ENCODE measurements around the gene PLOD1. TPM values are rescaled to one million over a fixed set of nuclear protein-coding genes. Genes with fewer than 3 reads are reported as not detected.
"Not testable (repeated sequence)": the region's sequence is repeated elsewhere in the genome, so short reads cannot be mapped to it uniquely, and the experiment has no call there.

PLOD1 gene
- total RNA-seq, 2 donors from 2014 or later, result 56.1 to 58.1 TPM

GRCh38 chr1:11888877-11889208, 45.7 kb upstream of the PLOD1 start:
- TF ChIP-seq, protein P1, sequence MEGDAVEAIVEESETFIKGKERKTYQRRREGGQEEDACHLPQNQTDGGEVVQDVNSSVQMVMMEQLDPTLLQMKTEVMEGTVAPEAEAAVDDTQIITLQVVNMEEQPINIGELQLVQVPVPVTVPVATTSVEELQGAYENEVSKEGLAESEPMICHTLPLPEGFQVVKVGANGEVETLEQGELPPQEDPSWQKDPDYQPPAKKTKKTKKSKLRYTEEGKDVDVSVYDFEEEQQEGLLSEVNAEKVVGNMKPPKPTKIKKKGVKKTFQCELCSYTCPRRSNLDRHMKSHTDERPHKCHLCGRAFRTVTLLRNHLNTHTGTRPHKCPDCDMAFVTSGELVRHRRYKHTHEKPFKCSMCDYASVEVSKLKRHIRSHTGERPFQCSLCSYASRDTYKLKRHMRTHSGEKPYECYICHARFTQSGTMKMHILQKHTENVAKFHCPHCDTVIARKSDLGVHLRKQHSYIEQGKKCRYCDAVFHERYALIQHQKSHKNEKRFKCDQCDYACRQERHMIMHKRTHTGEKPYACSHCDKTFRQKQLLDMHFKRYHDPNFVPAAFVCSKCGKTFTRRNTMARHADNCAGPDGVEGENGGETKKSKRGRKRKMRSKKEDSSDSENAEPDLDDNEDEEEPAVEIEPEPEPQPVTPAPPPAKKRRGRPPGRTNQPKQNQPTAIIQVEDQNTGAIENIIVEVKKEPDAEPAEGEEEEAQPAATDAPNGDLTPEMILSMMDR (IDR thresholded peaks at IDR 0.05), result no peak
- Histone ChIP-seq H3K4me3 (no peak overlapping the region), H3K27me3 (no peaks in the 10 kb centered on the region), H3K27ac (peak overlapping the region; percentile 88 to 90), H3K4me1 (peaks cover 0 to 45% of the 10 kb centered on the region in 2 donors), H3K36me3 (no peaks in the 10 kb centered on the region), H3K9me3 (no peaks in the 10 kb centered on the region)
- no peak for DNase-seq (ENCODE audit: low spot score)

GRCh38 chr1:11891433-11892186, 42.9 kb upstream of the PLOD1 start:
- H3K27me3 ChIP-seq, result no peaks in the 10 kb centered on the region
- no peak overlapping the region for H3K4me3 ChIP-seq
- no peaks in the 10 kb centered on the region for H3K9me3 ChIP-seq
- no peaks in the 10 kb centered on the region for H3K36me3 ChIP-seq
- peaks cover 0 to 25% of the 10 kb centered on the region in 2 donors for H3K4me1 ChIP-seq
- DNase-seq (ENCODE audit: low spot score), result no peak
- H3K27ac ChIP-seq, result no peak overlapping the region
- TF ChIP-seq, protein P1 (IDR thresholded peaks at IDR 0.05), result no peak

DNA sequence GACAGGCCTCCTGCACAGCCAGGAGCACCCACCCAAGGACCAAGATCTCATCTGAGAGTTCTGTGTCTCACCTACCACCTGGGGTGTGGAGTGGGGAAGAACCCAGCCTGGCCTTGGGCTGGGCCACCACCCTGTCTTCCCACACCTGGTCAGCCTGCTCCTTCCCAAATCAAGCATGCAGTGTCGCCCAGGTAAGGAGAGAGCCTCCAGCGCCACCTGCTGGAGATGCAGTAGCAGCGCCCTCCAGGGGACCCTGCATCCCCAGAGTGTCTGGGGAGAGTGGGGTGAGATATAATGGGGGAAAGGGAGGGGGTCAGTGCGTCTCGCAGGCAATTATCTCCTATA, 40.6 kb upstream of the PLOD1 start:
- peaks cover 0 to 6% of the 10 kb centered on the region in 2 donors for H3K27me3 ChIP-seq
- no peaks in the 10 kb centered on the region for H3K9me3 ChIP-seq
- no peak for DNase-seq (ENCODE audit: low spot score)
- H3K27ac ChIP-seq, result peak overlapping the region in 1 of 2 donors; percentile 56
- H3K36me3 ChIP-seq, result no peaks in the 10 kb centered on the region
- TF ChIP-seq, protein P1 (IDR thresholded peaks at IDR 0.05), result peak; percentile 91 to 92
- H3K4me1 ChIP-seq, result peaks cover 0 to 3% of the 10 kb centered on the region in 2 donors
- H3K4me3 ChIP-seq, result no peak overlapping the region

GRCh38 chr1:11894501-11894900, 40.0 kb upstream of the PLOD1 start:
- H3K4me1 ChIP-seq; DNase-seq (ENCODE audit: low spot score); H3K4me3 ChIP-seq; H3K9me3 ChIP-seq; H3K27ac ChIP-seq; H3K36me3 ChIP-seq; H3K27me3 ChIP-seq: not testable (repeated sequence)

- Histone ChIP-seq H3K9me3 (no peaks in the 10 kb centered on the region), H3K4me1 (no peaks in the 10 kb centered on the region), H3K36me3 (no peaks in the 10 kb centered on the region), H3K4me3 (no peak overlapping the region), H3K27ac (no peak overlapping the region), H3K27me3 (peaks cover 0 to 7% of the 10 kb centered on the region in 2 donors)
- TF ChIP-seq, protein P1 (IDR thresholded peaks at IDR 0.05), result no peak
- DNase-seq (ENCODE audit: low spot score), result no peak
Measured at GRCh38 chr1:11898086-11898785, 36.3 kb upstream of the PLOD1 start.

DNA sequence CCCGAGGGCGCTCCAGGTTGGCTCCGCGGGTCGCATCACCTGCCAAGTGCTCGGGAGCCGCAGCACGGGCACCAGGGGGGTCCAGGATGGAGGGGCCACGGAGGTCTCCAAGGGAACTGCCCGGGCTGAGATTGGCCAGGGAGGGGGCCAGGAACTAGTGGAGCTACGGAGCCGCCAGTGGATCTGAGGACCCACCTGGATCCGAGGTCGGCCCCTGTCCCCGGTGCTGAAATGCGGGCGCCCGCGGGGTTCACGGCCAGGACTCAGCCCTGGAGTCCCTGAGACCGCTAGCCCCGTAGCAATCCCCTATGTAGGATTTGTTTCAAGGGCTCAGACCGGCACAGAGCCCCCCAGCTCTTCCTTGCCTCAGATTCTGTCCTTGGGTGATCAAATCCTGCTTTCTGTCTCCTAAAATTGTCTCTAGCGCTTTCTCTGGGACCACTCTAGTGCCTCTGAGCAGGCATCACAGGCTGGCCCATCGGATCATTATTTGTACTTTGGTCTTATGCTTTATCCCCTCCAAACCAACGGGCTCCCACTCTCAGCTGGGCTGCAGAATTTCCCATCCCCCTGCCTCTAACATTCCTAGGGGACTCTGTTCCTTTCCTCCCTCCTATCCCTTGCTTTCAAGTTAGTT, 35.6 kb upstream of the PLOD1 start:
- no peaks in the 10 kb centered on the region for H3K36me3 ChIP-seq
- no peaks in the 10 kb centered on the region for H3K4me1 ChIP-seq
- no peak for DNase-seq (ENCODE audit: low spot score)
- H3K9me3 ChIP-seq, result no peaks in the 10 kb centered on the region
- no peak overlapping the region for H3K4me3 ChIP-seq
- TF ChIP-seq, protein P1 (IDR thresholded peaks at IDR 0.05), result no peak
- H3K27me3 ChIP-seq, result peaks cover 0 to 7% of the 10 kb centered on the region in 2 donors
- H3K27ac ChIP-seq, result no peak overlapping the region

DNA sequence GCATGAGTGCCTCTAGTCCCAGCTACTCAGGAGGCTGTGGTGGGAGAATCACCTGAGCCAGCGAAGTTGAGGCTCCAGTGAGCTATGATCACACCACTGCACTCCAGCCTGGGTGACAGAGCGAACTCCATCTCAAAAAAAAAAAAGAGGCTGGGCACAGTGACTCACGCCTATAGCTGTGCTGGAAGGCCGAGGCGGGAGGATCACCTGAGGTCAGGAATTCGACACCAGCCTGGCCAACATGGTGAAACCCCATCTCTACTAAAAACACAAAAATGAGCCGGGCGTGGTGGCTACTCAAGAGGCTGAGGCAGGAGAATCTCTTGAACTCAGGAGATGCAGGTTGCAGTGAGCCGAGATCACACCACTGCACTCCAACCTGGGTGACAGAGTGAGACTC, 33.1 kb upstream of the PLOD1 start:
- not testable (repeated sequence) for H3K4me3 ChIP-seq; H3K27me3 ChIP-seq; H3K27ac ChIP-seq; DNase-seq (ENCODE audit: low spot score); H3K36me3 ChIP-seq; H3K4me1 ChIP-seq; H3K9me3 ChIP-seq
